GM12872 (cell line): ENCODE data around the gene ENOX2.

ENCODE experiments used
- TF ChIP-seq, protein P1 (sequence below): IDR thresholded peaks from 3 replicates; pipeline ENCODE4 v1.5.1; 2011; ENCODE audit warnings: low read depth, mild to moderate bottlenecking, low read length, moderate library complexity; ENCODE audit not compliant: insufficient read depth

The ENOX2 gene

DNA sequence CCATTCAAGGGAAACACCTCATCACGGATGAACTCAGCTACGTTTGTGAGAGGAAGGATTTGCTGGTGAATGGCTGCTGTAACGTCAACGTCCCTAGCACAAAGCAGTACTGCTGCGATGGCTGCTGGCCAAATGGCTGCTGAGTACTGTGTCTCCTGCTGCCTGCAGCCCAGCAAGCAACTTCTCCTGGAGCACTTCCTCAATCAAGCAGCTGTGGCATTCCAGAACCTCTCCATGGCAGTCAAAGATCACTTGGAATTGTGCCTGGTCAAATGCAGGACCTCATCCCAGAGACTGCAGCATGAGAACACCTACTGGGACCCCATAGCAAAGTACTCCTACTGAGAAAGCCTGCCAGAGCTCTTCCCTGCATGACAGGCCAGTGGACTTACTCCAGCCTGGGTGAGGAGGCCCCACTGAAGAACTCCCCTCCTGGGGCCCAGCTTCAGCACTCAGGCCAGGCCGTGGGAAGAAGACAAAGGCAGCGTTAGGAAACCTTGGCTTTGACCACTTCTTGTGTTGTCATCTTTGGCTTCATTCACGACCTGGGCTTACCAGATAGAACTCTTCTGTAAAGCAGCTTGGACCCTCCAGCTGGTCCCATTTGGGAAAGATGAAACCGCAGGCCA, 256.9 kb downstream of the ENOX2 start:
- TF ChIP-seq, protein P1, sequence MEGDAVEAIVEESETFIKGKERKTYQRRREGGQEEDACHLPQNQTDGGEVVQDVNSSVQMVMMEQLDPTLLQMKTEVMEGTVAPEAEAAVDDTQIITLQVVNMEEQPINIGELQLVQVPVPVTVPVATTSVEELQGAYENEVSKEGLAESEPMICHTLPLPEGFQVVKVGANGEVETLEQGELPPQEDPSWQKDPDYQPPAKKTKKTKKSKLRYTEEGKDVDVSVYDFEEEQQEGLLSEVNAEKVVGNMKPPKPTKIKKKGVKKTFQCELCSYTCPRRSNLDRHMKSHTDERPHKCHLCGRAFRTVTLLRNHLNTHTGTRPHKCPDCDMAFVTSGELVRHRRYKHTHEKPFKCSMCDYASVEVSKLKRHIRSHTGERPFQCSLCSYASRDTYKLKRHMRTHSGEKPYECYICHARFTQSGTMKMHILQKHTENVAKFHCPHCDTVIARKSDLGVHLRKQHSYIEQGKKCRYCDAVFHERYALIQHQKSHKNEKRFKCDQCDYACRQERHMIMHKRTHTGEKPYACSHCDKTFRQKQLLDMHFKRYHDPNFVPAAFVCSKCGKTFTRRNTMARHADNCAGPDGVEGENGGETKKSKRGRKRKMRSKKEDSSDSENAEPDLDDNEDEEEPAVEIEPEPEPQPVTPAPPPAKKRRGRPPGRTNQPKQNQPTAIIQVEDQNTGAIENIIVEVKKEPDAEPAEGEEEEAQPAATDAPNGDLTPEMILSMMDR = no peak

DNA sequence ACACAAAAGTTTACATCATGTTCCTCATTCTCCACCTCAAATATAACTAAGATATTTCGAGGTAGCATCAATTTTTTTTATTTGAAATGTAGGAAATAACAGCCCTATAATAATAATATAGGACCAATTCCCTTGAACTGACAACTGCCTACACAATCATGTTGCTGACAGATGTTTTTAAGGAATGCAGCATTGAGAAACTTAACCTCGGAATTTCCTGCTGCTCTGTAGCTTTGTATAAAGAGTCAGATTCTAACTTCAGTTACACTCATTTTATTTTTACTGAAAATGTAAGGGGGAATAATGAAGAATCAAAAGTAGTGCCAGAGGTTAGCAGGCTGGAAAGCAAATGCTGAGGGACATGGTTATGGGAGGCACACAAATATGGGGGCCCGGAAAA, 265.4 kb downstream of the ENOX2 start:
- TF ChIP-seq, protein P1 = no peak

DNA sequence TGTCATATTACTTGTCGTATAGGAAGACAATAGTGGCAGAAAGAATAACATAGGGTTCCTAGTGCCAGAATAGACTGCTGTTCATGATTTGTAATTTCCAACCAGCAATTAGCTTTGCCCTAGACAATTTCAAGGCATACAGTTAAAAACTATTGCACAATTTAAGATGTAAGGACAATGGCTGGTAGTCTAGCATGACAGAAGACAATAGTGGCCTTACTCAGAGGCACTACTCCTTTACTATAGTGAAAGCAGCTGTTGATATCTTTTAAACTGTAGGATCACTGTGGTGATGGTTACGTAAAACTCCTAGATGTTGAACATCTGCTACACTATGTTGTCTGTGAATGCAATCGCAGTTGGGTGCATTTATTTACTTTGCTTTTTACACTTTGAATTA, 266.7 kb downstream of the ENOX2 start:
- TF ChIP-seq, protein P1 = no peak

DNA sequence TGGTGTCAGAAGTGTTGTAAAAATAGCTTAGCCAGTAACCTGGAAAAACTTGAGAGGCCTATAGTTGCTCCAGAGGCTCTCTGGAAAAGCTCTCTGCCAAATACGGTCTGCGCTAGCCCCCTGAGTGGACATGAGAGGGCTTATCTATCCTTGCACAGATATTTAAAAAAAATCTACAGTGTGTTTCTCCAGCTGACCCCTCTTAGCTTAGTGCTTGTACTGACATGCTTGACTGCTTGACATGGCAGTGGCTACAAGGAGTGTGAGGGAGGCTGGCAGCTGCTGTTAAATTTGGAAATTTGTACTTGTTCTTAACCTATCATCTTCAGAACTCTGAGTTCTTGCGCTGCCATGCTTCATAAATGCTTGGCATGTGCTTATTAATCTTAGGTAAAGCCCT, 272.0 kb downstream of the ENOX2 start:
- TF ChIP-seq, protein P1 = no peak

DNA sequence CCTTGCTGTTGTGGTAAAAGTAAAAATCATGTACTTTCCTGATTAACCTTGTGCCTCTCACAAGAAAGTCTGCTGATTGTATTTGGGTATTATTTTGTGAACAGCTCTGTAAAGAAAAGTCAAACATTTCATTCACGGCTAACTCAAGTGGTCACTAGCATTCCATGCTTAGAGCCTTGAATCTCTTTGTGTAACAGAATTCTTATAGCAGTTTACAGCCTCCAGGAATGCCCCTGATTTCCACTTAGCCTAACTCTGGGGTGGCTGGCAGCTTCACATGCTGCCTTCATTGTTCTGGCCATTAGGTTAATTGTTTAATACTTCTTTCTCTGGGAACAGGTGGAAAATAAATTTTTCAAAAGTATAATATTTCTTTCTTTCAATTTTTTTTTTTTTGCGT, 274.5 kb downstream of the ENOX2 start:
- TF ChIP-seq, protein P1 = no peak

DNA sequence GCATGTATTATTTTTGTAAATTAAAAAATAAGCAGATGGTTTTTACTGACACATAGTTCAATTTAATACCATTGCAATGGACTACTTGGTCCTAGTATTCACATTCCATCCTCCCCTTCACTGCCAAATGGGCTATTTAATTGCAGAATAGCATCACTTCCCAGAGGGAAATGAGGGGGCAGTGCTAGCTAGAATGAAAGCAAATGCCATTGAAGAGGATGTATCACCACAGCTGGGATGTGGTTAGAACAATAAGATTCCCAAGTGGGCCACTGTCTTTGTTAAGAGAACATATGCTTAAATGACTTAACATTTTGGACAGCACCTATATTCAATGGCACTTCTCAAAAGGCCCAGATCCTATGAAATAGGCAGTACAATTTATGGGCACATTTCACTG, 276.5 kb downstream of the ENOX2 start:
- TF ChIP-seq, protein P1 = no peak

DNA sequence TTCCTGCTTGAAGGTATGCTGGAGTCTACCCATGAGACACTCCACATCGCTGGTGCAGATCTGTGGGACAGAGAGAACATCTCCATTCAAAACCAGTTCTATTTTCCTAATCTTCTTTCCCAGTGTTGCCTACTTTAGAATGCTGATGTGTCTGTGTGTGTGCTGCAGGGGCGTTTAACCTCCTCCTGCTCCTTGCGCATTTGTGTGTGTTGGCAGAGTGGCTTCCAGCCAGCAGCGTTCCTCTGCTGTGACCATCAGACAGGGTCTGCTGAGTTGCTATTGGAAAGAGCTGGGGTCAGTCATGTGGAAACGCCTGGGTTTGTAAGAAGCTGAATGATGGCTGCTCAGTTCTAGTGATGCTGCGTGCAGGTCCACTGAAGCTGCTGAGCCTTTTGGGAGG, 277.6 kb downstream of the ENOX2 start:
- TF ChIP-seq, protein P1 = no peak

DNA sequence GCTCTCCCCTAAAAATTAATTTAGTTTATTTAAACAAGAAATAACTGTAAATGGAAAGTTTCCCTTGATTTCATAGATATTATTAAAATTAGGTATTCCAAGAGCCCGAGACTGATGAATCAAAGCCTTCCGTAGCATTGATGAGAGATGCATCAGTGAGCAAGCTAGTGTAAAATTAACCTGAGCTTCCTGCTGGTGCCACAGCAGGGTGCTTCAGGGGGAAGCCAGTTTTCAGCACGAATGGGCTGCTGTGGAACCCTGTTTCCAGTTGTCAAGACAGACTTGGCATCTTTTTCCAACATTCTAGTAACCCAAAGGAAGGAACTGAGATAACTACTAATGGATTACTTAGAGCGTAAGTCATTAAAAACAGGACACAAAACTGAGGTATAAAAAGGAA, 279.5 kb downstream of the ENOX2 start:
- TF ChIP-seq, protein P1 = no peak
